ENCODE results near the gene SSX5.

- no peak for TF ChIP-seq CTCF (IDR thresholded peaks at IDR 0.05)
- TF ChIP-seq POLR2A (IDR thresholded peaks at IDR 0.05) = no peak
Observed at GRCh38 chrX:48154796-48155195, 41.8 kb downstream of the SSX5 start.

Data from thyroid gland (tissue), 4 donors.